HepG2 (cell line): ENCODE measurements around the gene ENPP1. TPM values are rescaled to one million over a fixed set of nuclear protein-coding genes. Genes with fewer than 3 reads are reported as not detected.
A peak's percentile ranks its signal among the peaks of the same experiment; 100 is the strongest.

Experiments
- EP300 ChIP-seq, 3 experiments: sonication (generic) in 1 of 3; formaldehyde crosslinking in 1 of 3; IDR thresholded peaks; 2 replicates each; pipeline versions ENCODE4 v1.5.1 to v1.6.1; 2011 to 2020; ENCODE audit warnings: low read depth in 2 of 3, low read length in 2 of 3, borderline replicate concordance in 1 of 3, improper control_type of control experiment in 1 of 3, mild to moderate bottlenecking in 1 of 3, missing genetic modification reagents in 1 of 3, moderate library complexity in 1 of 3
- GATAD2A ChIP-seq: IDR thresholded peaks from 2 replicates; pipeline ENCODE4 v1.6.1; 2016
- GMEB2 ChIP-seq: IDR thresholded peaks from 2 replicates; pipeline ENCODE4 v1.6.1; 2016; ENCODE audit warnings: missing biosample characterization, missing genetic modification reagents, low read depth
- HES4 ChIP-seq: sonication (generic); formaldehyde crosslinking; IDR thresholded peaks from 2 replicates; pipeline ENCODE4 v1.9.0; 2021; ENCODE audit warnings: mild to moderate bottlenecking, missing genetic modification reagents, borderline replicate concordance
- KAT2B ChIP-seq: fragments of 150-350 bp; IDR thresholded peaks from 2 replicates; pipeline ENCODE4 v1.6.1; 2014; ENCODE audit warnings: low read depth, low read length, borderline replicate concordance
- PITX1 ChIP-seq: sonication (generic); formaldehyde crosslinking; IDR thresholded peaks from 2 replicates; pipeline ENCODE4 v1.5.1; 2020; ENCODE audit warnings: mild to moderate bottlenecking, missing genetic modification reagents
- SRSF9 ChIP-seq: fragments of 200-400 bp; formaldehyde crosslinking; IDR thresholded peaks from 2 replicates; pipeline ENCODE4 v1.6.1; 2018; ENCODE audit warnings: borderline replicate concordance, mild to moderate bottlenecking, low read depth, low read length; ENCODE audit not compliant: insufficient read depth, poor library complexity, severe bottlenecking
- ZBTB43 ChIP-seq: sonication (generic); formaldehyde crosslinking; conservative IDR thresholded peaks from 2 replicates; pipeline ENCODE4 v1.4.0; 2020; ENCODE audit warnings: missing genetic modification reagents
- ZEB1 ChIP-seq: IDR thresholded peaks from 2 replicates; pipeline ENCODE4 v1.6.1; 2012; ENCODE audit warnings: mild to moderate bottlenecking, low read depth, inconsistent platforms; ENCODE audit not compliant: insufficient replicate concordance
- ZNF24 ChIP-seq: fragments of 450-650 bp; IDR thresholded peaks from 2 replicates; pipeline ENCODE4 v1.6.1; 2017; ENCODE audit warnings: antibody characterized with exemption, mild to moderate bottlenecking
- ZNF572 ChIP-seq: sonication (generic); formaldehyde crosslinking; IDR thresholded peaks from 2 replicates; pipeline ENCODE4 v1.5.1; 2020; ENCODE audit warnings: mild to moderate bottlenecking, missing genetic modification reagents
- ZNF589 ChIP-seq: sonication (generic); formaldehyde crosslinking; conservative IDR thresholded peaks from 2 replicates; pipeline ENCODE4 v1.8.0; 2022; ENCODE audit warnings: mild to moderate bottlenecking, moderate library complexity, missing genetic modification reagents
- polyA plus RNA-seq, 8 experiments: library from polyadenylated mRNA; depleted of rRNA in 3 of 8; stranded (reverse) in 7 of 8; unstranded in 1 of 8; fragments of >200 nt; fragmentation: Illumina TruSeq in 4 of 8; extraction: Trizol in 4 of 8; gene quantifications; 2 replicates each; pipeline versions ENCODE4 v1.2.1 to v1.2.3, GENCODE V29; 2011 to 2016; ENCODE audit warnings: low read depth in 4 of 8, missing spikeins in 1 of 8, mixed read lengths in 1 of 8; ENCODE audit not compliant: insufficient read depth in 1 of 8
- total RNA-seq, 5 experiments: library from RNA; depleted of rRNA; stranded (reverse); fragments of >200 nt; fragmentation: Illumina TruSeq; extraction: Trizol; gene quantifications; 2 replicates each; pipeline ENCODE4 v1.2.3, GENCODE V29; 2016; ENCODE audit warnings: low read depth in 1 of 5
- TF ChIP-seq, protein P1 (sequence below): sonication (generic); formaldehyde crosslinking; IDR thresholded peaks from one replicate; pipeline ENCODE4 v1.5.1; 2020; ENCODE audit warnings: mild to moderate bottlenecking, missing genetic modification reagents; ENCODE audit errors: not compliant biosample characterization
- TF ChIP-seq, protein P2 (sequence below): sonication (generic); formaldehyde crosslinking; IDR thresholded peaks from 2 replicates; pipeline ENCODE4 v1.5.1; 2020; ENCODE audit warnings: mild to moderate bottlenecking, missing genetic modification reagents, moderate library complexity

Gene ENPP1
- total and polyA plus RNA-seq, 2 of the 13 experiments (the other 11 are each of a cell fraction or from before 2014, with no cell fraction given), result 56.5 to 160 TPM

- TF ChIP-seq HES4 (no peak), ZNF589 (CRISPR knock-in tag) (no peak), PITX1 (CRISPR knock-in tag) (no peak), EP300 (IDR thresholded peaks at IDR 0.05; ENCODE audit: low read depth in 2 of 2, low read length in 2 of 2) (0 out of 4 replicates have a peak, but pooled peaks of 1 of the 2 experiments have one; percentile 19), EP300 (CRISPR knock-in tag; IDR thresholded peaks at IDR 0.05; ENCODE audit: borderline replicate concordance) (no peak), KAT2B (peak; percentile 50; the same call in 1 of the 2 replicates), ZNF572 (no peak), GMEB2 (CRISPR knock-in tag) (no peak), GATAD2A (CRISPR knock-in tag) (peak; percentile 10; the same call in 1 of the 2 replicates), ZEB1 (no peak), ZBTB43 (CRISPR knock-in tag) (no peak), SRSF9 (no peak), ZNF24 (no peak)
- TF ChIP-seq, protein P1, sequence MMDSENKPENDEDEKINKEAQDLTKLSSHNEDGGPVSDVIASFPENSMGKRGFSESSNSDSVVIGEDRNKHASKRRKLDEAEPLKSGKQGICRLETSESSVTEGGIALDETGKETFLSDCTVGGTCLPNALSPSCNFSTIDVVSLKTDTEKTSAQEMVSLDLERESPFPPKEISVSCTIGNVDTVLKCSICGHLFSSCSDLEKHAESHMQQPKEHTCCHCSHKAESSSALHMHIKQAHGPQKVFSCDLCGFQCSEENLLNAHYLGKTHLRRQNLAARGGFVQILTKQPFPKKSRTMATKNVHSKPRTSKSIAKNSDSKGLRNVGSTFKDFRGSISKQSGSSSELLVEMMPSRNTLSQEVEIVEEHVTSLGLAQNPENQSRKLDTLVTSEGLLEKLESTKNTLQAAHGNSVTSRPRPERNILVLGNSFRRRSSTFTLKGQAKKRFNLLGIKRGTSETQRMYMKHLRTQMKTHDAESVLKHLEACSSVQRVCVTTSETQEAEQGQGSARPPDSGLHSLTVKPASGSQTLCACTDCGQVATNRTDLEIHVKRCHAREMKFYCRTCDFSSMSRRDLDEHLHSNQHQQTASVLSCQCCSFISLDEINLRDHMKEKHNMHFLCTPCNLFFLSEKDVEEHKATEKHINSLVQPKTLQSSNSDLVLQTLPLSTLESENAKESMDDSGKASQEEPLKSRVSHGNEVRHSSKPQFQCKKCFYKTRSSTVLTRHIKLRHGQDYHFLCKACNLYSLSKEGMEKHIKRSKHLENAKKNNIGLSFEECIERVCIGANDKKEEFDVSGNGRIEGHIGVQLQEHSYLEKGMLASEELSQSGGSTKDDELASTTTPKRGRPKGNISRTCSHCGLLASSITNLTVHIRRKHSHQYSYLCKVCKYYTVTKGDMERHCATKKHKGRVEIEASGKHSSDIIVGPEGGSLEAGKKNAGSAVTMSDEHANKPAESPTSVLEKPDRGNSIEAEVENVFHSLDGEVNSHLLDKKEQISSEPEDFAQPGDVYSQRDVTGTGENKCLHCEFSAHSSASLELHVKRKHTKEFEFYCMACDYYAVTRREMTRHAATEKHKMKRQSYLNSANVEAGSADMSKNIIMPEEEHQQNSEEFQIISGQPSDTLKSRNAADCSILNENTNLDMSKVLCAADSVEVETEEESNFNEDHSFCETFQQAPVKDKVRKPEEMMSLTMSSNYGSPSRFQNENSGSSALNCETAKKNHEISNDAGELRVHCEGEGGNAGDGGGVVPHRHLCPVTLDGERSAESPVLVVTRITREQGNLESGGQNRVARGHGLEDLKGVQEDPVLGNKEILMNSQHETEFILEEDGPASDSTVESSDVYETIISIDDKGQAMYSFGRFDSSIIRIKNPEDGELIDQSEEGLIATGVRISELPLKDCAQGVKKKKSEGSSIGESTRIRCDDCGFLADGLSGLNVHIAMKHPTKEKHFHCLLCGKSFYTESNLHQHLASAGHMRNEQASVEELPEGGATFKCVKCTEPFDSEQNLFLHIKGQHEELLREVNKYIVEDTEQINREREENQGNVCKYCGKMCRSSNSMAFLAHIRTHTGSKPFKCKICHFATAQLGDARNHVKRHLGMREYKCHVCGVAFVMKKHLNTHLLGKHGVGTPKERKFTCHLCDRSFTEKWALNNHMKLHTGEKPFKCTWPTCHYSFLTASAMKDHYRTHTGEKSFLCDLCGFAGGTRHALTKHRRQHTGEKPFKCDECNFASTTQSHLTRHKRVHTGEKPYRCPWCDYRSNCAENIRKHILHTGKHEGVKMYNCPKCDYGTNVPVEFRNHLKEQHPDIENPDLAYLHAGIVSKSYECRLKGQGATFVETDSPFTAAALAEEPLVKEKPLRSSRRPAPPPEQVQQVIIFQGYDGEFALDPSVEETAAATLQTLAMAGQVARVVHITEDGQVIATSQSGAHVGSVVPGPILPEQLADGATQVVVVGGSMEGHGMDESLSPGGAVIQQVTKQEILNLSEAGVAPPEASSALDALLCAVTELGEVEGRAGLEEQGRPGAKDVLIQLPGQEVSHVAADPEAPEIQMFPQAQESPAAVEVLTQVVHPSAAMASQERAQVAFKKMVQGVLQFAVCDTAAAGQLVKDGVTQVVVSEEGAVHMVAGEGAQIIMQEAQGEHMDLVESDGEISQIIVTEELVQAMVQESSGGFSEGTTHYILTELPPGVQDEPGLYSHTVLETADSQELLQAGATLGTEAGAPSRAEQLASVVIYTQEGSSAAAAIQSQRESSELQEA (CRISPR knock-in tag), result no peak
- TF ChIP-seq, protein P2, sequence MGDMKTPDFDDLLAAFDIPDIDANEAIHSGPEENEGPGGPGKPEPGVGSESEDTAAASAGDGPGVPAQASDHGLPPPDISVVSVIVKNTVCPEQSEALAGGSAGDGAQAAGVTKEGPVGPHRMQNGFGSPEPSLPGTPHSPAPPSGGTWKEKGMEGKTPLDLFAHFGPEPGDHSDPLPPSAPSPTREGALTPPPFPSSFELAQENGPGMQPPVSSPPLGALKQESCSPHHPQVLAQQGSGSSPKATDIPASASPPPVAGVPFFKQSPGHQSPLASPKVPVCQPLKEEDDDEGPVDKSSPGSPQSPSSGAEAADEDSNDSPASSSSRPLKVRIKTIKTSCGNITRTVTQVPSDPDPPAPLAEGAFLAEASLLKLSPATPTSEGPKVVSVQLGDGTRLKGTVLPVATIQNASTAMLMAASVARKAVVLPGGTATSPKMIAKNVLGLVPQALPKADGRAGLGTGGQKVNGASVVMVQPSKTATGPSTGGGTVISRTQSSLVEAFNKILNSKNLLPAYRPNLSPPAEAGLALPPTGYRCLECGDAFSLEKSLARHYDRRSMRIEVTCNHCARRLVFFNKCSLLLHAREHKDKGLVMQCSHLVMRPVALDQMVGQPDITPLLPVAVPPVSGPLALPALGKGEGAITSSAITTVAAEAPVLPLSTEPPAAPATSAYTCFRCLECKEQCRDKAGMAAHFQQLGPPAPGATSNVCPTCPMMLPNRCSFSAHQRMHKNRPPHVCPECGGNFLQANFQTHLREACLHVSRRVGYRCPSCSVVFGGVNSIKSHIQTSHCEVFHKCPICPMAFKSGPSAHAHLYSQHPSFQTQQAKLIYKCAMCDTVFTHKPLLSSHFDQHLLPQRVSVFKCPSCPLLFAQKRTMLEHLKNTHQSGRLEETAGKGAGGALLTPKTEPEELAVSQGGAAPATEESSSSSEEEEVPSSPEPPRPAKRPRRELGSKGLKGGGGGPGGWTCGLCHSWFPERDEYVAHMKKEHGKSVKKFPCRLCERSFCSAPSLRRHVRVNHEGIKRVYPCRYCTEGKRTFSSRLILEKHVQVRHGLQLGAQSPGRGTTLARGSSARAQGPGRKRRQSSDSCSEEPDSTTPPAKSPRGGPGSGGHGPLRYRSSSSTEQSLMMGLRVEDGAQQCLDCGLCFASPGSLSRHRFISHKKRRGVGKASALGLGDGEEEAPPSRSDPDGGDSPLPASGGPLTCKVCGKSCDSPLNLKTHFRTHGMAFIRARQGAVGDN (CRISPR knock-in tag), result no peak
Measured at GRCh38 chr6:131762984-131763383, 44.8 kb upstream of the ENPP1 start (continued).
